ENCODE results near the gene ENKD1. TPM values are rescaled to one million over a fixed set of nuclear protein-coding genes. Genes with fewer than 3 reads are reported as not detected.

ENKD1 gene
- total and polyA plus RNA-seq, 9 donors: 8.0 to 45.6 (median 21.7) TPM

DNA sequence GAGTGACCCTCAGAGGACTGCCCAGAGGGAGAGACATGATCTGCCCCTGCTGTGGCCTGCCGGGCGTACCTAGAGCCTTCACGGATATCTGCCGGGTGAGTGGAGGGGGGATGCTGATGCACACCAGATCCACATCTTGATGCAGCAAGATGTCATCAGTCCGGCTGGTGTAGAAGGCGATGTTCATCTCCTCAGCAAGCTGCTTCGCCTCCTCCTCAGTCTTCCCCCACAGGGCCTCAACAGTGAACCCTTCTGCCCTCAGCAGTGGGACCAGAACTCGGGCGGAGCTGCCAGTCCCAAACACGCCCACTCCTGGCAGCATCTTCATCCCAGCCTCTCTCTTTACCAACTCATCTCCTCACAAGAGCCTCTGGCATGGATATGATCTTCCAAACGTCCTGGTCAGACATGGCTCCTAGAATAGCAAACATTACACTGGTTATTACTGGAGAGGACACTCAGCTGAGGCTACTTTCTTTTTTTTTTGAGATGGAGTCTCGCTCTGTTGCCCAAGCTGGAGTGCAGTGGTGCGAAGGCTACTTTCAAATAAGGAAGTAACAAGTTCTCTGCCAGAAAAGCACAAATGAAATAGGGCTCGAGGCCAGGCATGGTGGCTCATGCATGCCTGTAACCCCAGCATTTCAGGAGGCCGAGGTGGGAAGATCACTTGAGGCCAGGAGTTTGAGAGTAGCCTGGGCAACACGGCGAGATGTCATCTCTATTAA, 19.0 kb upstream of the ENKD1 start:
- WGBS, 3 donors: 86 to 91% (median 88%) methylated on average over 17 of the region's 17 CpGs
- H3K9me3 ChIP-seq: no peaks in the 10 kb centered on the region
- TF ChIP-seq EP300 (IDR thresholded peaks at IDR 0.05): no peak
- TF ChIP-seq, protein P1, sequence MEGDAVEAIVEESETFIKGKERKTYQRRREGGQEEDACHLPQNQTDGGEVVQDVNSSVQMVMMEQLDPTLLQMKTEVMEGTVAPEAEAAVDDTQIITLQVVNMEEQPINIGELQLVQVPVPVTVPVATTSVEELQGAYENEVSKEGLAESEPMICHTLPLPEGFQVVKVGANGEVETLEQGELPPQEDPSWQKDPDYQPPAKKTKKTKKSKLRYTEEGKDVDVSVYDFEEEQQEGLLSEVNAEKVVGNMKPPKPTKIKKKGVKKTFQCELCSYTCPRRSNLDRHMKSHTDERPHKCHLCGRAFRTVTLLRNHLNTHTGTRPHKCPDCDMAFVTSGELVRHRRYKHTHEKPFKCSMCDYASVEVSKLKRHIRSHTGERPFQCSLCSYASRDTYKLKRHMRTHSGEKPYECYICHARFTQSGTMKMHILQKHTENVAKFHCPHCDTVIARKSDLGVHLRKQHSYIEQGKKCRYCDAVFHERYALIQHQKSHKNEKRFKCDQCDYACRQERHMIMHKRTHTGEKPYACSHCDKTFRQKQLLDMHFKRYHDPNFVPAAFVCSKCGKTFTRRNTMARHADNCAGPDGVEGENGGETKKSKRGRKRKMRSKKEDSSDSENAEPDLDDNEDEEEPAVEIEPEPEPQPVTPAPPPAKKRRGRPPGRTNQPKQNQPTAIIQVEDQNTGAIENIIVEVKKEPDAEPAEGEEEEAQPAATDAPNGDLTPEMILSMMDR (IDR thresholded peaks at IDR 0.05): no peak
- TF ChIP-seq POLR2A (IDR thresholded peaks at IDR 0.05): no peak
- H3K4me1 ChIP-seq (ENCODE audit: insufficient read depth): no peaks in the 10 kb centered on the region
- intact Hi-C loops (cut with DNase I): no loop called here
- H3K36me3 ChIP-seq: no peaks in the 10 kb centered on the region
- no peaks in the 10 kb centered on the region for H3K27me3 ChIP-seq
- no peak for DNase-seq
- H3K27ac ChIP-seq: no peak overlapping the region
- no peak overlapping the region for H3K4me3 ChIP-seq

DNA sequence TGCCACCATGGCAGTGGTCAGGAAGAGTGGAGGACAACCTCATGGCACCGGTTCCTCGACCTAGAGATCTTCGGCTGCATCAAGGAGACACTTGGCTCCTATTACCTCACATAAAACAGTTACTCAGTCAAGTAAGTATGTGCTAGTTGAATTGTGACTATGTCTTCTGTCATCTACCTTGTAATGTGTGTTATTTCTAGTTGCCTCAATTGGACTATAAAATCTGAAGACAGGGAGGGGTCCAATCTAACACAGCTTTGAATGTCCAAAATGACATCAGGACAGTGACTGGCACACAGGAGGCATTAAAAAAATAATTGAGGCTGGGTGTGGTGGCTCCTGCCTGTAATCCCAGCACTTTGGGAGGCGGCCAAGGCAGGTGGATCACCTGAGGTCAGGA, 17.2 kb upstream of the ENKD1 start:
- 92 to 97% (median 94%) methylated on average over 4 of the region's 4 CpGs for whole genome bisulfite sequencing, 3 donors
- H3K4me1 ChIP-seq (ENCODE audit: insufficient read depth): no peaks in the 10 kb centered on the region

DNA sequence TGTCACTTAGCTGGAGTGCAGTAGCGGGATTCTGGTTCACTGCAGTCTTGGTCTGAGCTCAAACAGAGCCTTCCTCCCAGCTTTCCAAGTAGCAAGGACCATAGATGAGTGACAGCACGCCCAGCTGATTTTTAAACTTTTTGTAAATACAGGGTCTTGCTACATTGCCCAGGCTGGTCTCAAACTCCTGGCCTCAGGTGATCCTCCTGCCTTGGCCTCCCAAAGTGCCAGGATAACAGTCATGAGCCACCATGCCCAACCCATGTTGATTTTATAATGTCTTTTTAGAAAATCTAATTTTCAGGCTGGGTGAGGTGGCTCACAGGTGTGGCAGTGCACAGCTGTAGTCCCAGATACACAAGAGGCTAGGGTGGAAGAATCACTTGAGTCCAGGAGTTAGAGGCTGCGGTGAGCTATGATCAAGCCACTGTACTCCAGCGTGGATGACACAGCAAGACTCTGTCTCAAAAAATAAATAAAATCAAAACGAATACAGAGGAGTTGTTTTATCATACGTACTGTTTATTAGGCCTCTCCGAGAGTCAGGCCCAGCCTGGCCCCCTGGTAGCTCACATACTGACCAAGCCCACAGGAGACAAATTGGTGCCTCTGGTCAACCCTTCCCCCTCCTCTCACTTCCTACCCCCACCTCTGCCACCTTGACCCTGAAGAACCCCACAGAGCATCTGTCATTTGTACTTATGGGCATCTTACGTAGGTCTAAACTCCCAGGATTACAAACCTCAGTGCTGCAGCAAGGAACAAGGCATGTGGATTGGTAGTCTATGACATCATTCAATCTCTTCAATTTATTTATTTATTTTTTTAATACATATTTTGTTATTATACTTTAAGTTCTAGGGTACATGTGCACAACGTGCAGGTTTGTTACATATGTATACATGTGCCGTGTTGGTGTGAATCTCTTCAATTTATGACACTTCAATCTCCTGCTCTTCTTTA, 13.7 kb upstream of the ENKD1 start:
- intact Hi-C loops (cut with DNase I): loop anchor here in 2 of 4 donors (5.0 to 10.0 kb wide), 3 partner anchors 125 to 345 kb away; partner anchors contain the start of genes CTRL (in 1 of the 2), DDX28 (in 1 of the 2), DUS2 (in 1 of the 2) and RANBP10 (in 1 of the 2)

More for the DNA sequence above, 17.2 kb upstream of the ENKD1 start:
- H3K27ac ChIP-seq: no peak overlapping the region
- intact Hi-C loops (cut with DNase I): no loop called here
- no peak overlapping the region for H3K4me3 ChIP-seq
- no peaks in the 10 kb centered on the region for H3K36me3 ChIP-seq
- H3K27me3 ChIP-seq: no peaks in the 10 kb centered on the region
- no peak for TF ChIP-seq EP300 (IDR thresholded peaks at IDR 0.05)
- TF ChIP-seq, protein P1 (IDR thresholded peaks at IDR 0.05): no peak
- TF ChIP-seq POLR2A (IDR thresholded peaks at IDR 0.05): no peak
- DNase-seq: no peak
- H3K9me3 ChIP-seq: no peaks in the 10 kb centered on the region

More for the DNA sequence above, 13.7 kb upstream of the ENKD1 start:
- Histone ChIP-seq H3K4me1 (ENCODE audit: insufficient read depth) (no peaks in the 10 kb centered on the region), H3K4me3 (no peak overlapping the region), H3K27ac (no peak overlapping the region), H3K9me3 (no peaks in the 10 kb centered on the region), H3K27me3 (no peaks in the 10 kb centered on the region), H3K36me3 (no peaks in the 10 kb centered on the region)
- 85 to 90% (median 90%) methylated on average over 10 of the region's 10 CpGs for WGBS, 3 donors
- DNase-seq: no peak
- TF ChIP-seq, protein P1 (IDR thresholded peaks at IDR 0.05): no peak
- TF ChIP-seq POLR2A (IDR thresholded peaks at IDR 0.05) (no peak), EP300 (IDR thresholded peaks at IDR 0.05) (no peak)
